WERI-Rb-1 (cell line): ENCODE data around the gene VPS13D.

Experiments
- DNase-seq: peaks from one replicate; pipeline ENCODE4 v3.0.0-alpha.2; 2020
- H3K27ac ChIP-seq: fragments of 250-450 bp; sonication (Bioruptor Pico); 2 replicates; pipeline ENCODE4 v1.5.1; 2020; ENCODE audit warnings: mild to moderate bottlenecking, moderate library complexity
- H3K27me3 ChIP-seq: fragments of 250-450 bp; sonication (Bioruptor Pico); 2 replicates; pipeline ENCODE4 v1.5.1; 2021; ENCODE audit warnings: mild to moderate bottlenecking, low read depth, moderate library complexity; ENCODE audit not compliant: insufficient read depth, severe bottlenecking
- H3K36me3 ChIP-seq: fragments of 250-450 bp; sonication (Bioruptor Pico); 2 replicates; pipeline ENCODE4 v1.5.1; 2020; ENCODE audit warnings: mild to moderate bottlenecking, moderate library complexity
- H3K4me3 ChIP-seq: 2 replicates; pipeline ENCODE4 v1.5.1; 2011; ENCODE audit warnings: low read depth, mild to moderate bottlenecking, control low read depth, low read length
- H3K9me3 ChIP-seq: fragments of 250-450 bp; sonication (Bioruptor Pico); 2 replicates; pipeline ENCODE4 v1.5.1; 2021; ENCODE audit warnings: mild to moderate bottlenecking, moderate library complexity; ENCODE audit not compliant: severe bottlenecking
- CTCF ChIP-seq: IDR thresholded peaks from 2 replicates; pipeline ENCODE4 v1.5.1; 2011; ENCODE audit warnings: low read depth, mild to moderate bottlenecking, control low read depth, inconsistent platforms, low read length

Gene VPS13D

GRCh38 chr1:12480041-12480440 lies 250.2 kb downstream of the VPS13D start:
- no peak for DNase-seq
- Histone ChIP-seq H3K9me3 (no peaks in the 10 kb centered on the region), H3K27ac (no peak overlapping the region)

GRCh38 chr1:12480748-12481362 lies 251.0 kb downstream of the VPS13D start:
- no peak overlapping the region for H3K27ac ChIP-seq
- H3K36me3 ChIP-seq = no peaks in the 10 kb centered on the region
- H3K4me3 ChIP-seq = no peak overlapping the region
- no peak for DNase-seq
- no peaks in the 10 kb centered on the region for H3K9me3 ChIP-seq
- H3K27me3 ChIP-seq = no peaks in the 10 kb centered on the region
- no peak for TF ChIP-seq CTCF

More at GRCh38 chr1:12480041-12480440, 250.2 kb downstream of the VPS13D start:
- Histone ChIP-seq H3K4me3 (no peak overlapping the region), H3K27me3 (no peaks in the 10 kb centered on the region), H3K36me3 (no peaks in the 10 kb centered on the region)
- no peak for TF ChIP-seq CTCF

DNA sequence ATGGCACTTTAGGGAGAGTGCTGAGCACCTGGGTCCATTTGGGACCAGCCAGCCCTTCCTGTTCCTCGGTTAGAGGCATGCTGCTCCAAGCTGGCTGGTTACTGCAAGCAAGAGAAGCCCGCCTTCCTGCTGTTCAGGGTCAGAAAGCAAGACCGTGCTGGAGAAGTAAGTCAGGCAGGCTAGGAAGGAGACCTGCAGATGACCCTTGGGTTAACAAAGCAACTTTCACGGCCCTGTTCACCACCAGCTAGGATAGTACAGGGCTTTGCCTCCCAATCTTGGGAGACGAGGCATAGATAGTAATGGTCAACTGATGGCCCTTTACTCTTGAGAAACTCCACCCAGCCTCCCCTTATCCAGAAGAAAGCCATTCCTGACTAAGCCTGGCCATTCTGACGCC lies 252.1 kb downstream of the VPS13D start:
- Histone ChIP-seq H3K27ac (no peak overlapping the region), H3K4me3 (no peak overlapping the region), H3K36me3 (no peaks in the 10 kb centered on the region), H3K27me3 (no peaks in the 10 kb centered on the region), H3K9me3 (no peaks in the 10 kb centered on the region)
- TF ChIP-seq CTCF = no peak
- no peak for DNase-seq

- Histone ChIP-seq H3K36me3 (no peaks in the 10 kb centered on the region), H3K9me3 (no peaks in the 10 kb centered on the region), H3K4me3 (no peak overlapping the region), H3K27ac (no peak overlapping the region), H3K27me3 (no peaks in the 10 kb centered on the region)
- TF ChIP-seq CTCF = no peak
- no peak for DNase-seq
These were observed 253.2 kb downstream of the VPS13D start for GRCh38 chr1:12482988-12483387.

DNA sequence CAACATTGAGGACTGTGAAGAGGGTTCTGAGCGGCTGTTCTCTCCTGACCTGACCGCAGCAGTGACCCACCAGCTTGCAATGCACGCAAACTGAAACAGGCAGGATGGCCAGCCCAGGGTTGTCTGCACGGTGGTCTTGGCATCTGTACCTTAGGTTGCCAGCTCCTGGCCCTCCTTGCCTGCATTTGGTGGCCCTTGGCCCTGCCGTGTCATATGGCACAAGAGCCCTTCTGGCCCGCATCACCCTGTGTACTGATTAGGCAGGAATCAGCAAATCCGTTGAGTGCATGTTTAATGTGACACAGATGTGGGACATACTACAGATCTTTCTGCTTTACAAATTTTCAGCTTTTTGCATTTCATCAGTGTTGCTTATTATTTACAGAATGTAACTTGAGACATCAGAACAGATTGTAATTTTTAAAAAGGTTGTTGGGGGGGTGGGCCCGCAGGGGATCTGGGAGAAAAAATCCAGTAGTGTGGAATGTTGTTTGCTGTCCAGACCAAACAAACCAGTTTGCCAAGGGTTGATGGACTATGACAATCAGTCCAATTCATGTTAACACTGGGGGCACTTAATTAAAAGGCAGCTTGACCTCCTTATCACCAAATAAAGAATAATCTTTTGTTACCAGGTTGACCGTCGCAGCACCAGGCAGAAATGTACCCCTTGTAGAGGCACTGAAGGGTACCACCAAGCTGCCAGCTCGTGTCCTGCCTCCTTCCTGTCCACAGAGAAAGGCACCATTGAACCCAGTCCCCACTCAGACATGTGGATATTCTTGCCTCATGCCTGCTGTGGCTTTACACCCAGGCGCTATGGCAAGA lies 255.6 kb downstream of the VPS13D start:
- TF ChIP-seq CTCF = no peak
- no peak overlapping the region for H3K4me3 ChIP-seq
- H3K9me3 ChIP-seq = no peaks in the 10 kb centered on the region
- no peak for DNase-seq
- H3K36me3 ChIP-seq = no peaks in the 10 kb centered on the region
- no peaks in the 10 kb centered on the region for H3K27me3 ChIP-seq
- no peak overlapping the region for H3K27ac ChIP-seq

GRCh38 chr1:12486059-12486341 lies 256.2 kb downstream of the VPS13D start:
- no peak for TF ChIP-seq CTCF
- no peaks in the 10 kb centered on the region for H3K27me3 ChIP-seq
- H3K27ac ChIP-seq = no peak overlapping the region
- no peaks in the 10 kb centered on the region for H3K9me3 ChIP-seq
- H3K4me3 ChIP-seq = no peak overlapping the region
- H3K36me3 ChIP-seq = no peaks in the 10 kb centered on the region
- no peak for DNase-seq
